ENCODE data around the gene ACBD4. TPM values are rescaled to one million over a fixed set of nuclear protein-coding genes. Genes with fewer than 3 reads are reported as not detected.
A peak's percentile ranks its signal among the peaks of the same experiment; 100 is the strongest.

ACBD4 gene
- total RNA-seq, 1 experiment from 2014 or later, result 9.7 TPM

- H3K23me2 ChIP-seq (ENCODE audit: insufficient read length, low read depth, low read length, poor library complexity, severe bottlenecking), result no peaks in the 10 kb centered on the region
- DNase-seq, result no peak
- no peaks in the 10 kb centered on the region; the same call in 1 of the 2 replicates for H3K4me1 ChIP-seq (ENCODE audit: insufficient read depth, low read length)
- no peak overlapping the region for H3K4me3 Mint-ChIP-seq
- H4K20me1 ChIP-seq (ENCODE audit: control insufficient read depth, insufficient read depth, insufficient read length), result no peaks in the 10 kb centered on the region
- H4K5ac ChIP-seq (ENCODE audit: insufficient read length, low read depth, low read length), result no peak overlapping the region
- H3K79me1 ChIP-seq (ENCODE audit: insufficient read depth, low read depth, low read length, poor library complexity, severe bottlenecking), result no peaks in the 10 kb centered on the region
- H3K9me3 ChIP-seq (ENCODE audit: control insufficient read depth, low read depth, low read length), result no peaks in the 10 kb centered on the region
- H3K27me3 Mint-ChIP-seq (ENCODE audit: low read depth), result no peaks in the 10 kb centered on the region
- H3K27ac Mint-ChIP-seq, result peak overlapping the region in 2 of 3 experiments; percentile 26 to 55; a peak in 3 of 7 replicates
- no peak overlapping the region for H2BK120ac ChIP-seq (ENCODE audit: low read depth, low read length, poor library complexity, severe bottlenecking)
- no peaks in the 10 kb centered on the region for H3K9me3 Mint-ChIP-seq
- no peak overlapping the region for H3K14ac ChIP-seq (ENCODE audit: insufficient read depth, low read length)
- no peaks in the 10 kb centered on the region; a peak in 4 of 7 replicates for H3K36me3 Mint-ChIP-seq (ENCODE audit: insufficient read depth in 1 of 3, low read depth in 3 of 3)
- H3T11ph ChIP-seq (ENCODE audit: low read length), result no peak overlapping the region
- H3K56ac ChIP-seq (ENCODE audit: insufficient read length, low read depth, low read length), result no peak overlapping the region
- no peak overlapping the region for H2BK15ac ChIP-seq (ENCODE audit: low read depth, low read length)
- no peak overlapping the region for H2BK20ac ChIP-seq (ENCODE audit: low read depth, low read length, poor library complexity, severe bottlenecking)
- no peak for TF ChIP-seq CTCF (conservative IDR thresholded peaks at IDR 0.05)
- H3K9ac ChIP-seq (ENCODE audit: extremely low read depth, insufficient read length, low read length), result no peak overlapping the region
- H3K4ac ChIP-seq (ENCODE audit: low read depth, low read length), result no peak overlapping the region
- H3K4me1 Mint-ChIP-seq, result peaks cover 13 to 19% of the 10 kb centered on the region in 2 experiments
- H2BK12ac ChIP-seq (ENCODE audit: insufficient read length, low read depth, low read length), result no peak overlapping the region
- H2BK5ac ChIP-seq (ENCODE audit: insufficient read length, low read length), result no peak overlapping the region
- H4K91ac ChIP-seq (ENCODE audit: insufficient read length, low read depth, low read length), result no peak overlapping the region
- no peak overlapping the region for H2AK5ac ChIP-seq (ENCODE audit: insufficient read length, low read length)
- no peak overlapping the region for H2AFZ ChIP-seq (ENCODE audit: low read length)
- H4K8ac ChIP-seq (replicated peaks; ENCODE audit: insufficient read length, low read depth, low read length), result no peak overlapping the region
- no peaks in the 10 kb centered on the region for H3K27me3 ChIP-seq (ENCODE audit: insufficient read depth, low read length)
- no CpG with 5 or more reads among the region's 6 CpGs for WGBS (ENCODE audit: extremely low coverage, insufficient read length, low lambda C conversion rate)
- no peak overlapping the region for H3K27ac ChIP-seq (ENCODE audit: insufficient read length, low read depth, low read length)
- H3K4me2 ChIP-seq (ENCODE audit: insufficient read depth, insufficient read length, low read length), result no peak overlapping the region
- no peak overlapping the region for H3K23ac ChIP-seq (ENCODE audit: insufficient read length, low read depth, low read length)
- H3K79me2 ChIP-seq (ENCODE audit: insufficient read depth, low read length), result no peaks in the 10 kb centered on the region
- H3K18ac ChIP-seq (ENCODE audit: insufficient read length, low read depth, low read length), result no peak overlapping the region
These were observed 12.3 kb upstream of the ACBD4 start for GRCh38 chr17:45123076-45123770.

Measured in H9 (cell line).